HEK293 (cell line): Measurements from ENCODE around the gene HLF.
A peak's percentile ranks its signal among the peaks of the same experiment; 100 is the strongest.

Experiments
- GLI2 ChIP-seq: fragments of 450-650 bp; formaldehyde crosslinking; IDR thresholded peaks from 2 replicates; pipeline ENCODE4; 2017; ENCODE audit warnings: missing biosample characterization, missing genetic modification characterization, low read depth, borderline replicate concordance
- KLF1 ChIP-seq: fragments of 450-650 bp; formaldehyde crosslinking; IDR thresholded peaks from 2 replicates; pipeline ENCODE4 v1.5.1; 2016; ENCODE audit warnings: missing biosample characterization, missing genetic modification characterization
- KLF10 ChIP-seq: fragments of 450-650 bp; IDR thresholded peaks from 2 replicates; pipeline ENCODE4 v1.5.1; 2018; ENCODE audit warnings: missing biosample characterization, mild to moderate bottlenecking, missing genetic modification characterization
- PRDM1 ChIP-seq: fragments of 450-650 bp; formaldehyde crosslinking; IDR thresholded peaks from 2 replicates; pipeline ENCODE4; 2016; ENCODE audit warnings: missing biosample characterization, missing genetic modification characterization
- RBAK ChIP-seq: fragments of 450-650 bp; formaldehyde crosslinking; IDR thresholded peaks from 2 replicates; pipeline ENCODE4 v1.5.1; 2016; ENCODE audit warnings: missing biosample characterization, missing genetic modification characterization
- SALL2 ChIP-seq: fragments of 450-650 bp; formaldehyde crosslinking; IDR thresholded peaks from 2 replicates; pipeline ENCODE4 v1.5.0; 2017; ENCODE audit warnings: missing biosample characterization, mild to moderate bottlenecking, missing genetic modification characterization, borderline replicate concordance
- SETDB1 ChIP-seq: IDR thresholded peaks from one replicate; pipeline ENCODE4 v1.6.1; 2017; ENCODE audit warnings: mild to moderate bottlenecking, low read length, moderate library complexity, mixed read lengths; ENCODE audit not compliant: insufficient read length
- TRIM28 ChIP-seq: IDR thresholded peaks from 2 replicates; pipeline ENCODE4 v1.6.1; 2011; ENCODE audit warnings: low read length, control low read depth, borderline replicate concordance
- WT1 ChIP-seq: fragments of 450-650 bp; formaldehyde crosslinking; IDR thresholded peaks from 2 replicates; pipeline ENCODE4 v1.5.1; 2016; ENCODE audit warnings: missing biosample characterization, missing genetic modification characterization
- ZEB2 ChIP-seq: fragments of 450-650 bp; formaldehyde crosslinking; IDR thresholded peaks from 2 replicates; pipeline ENCODE4 v1.5.1; 2016; ENCODE audit warnings: missing biosample characterization, missing genetic modification characterization
- ZNF133 ChIP-seq: fragments of 450-650 bp; formaldehyde crosslinking; IDR thresholded peaks from 2 replicates; pipeline ENCODE4 v1.5.1; 2016; ENCODE audit warnings: missing biosample characterization, missing genetic modification characterization
- ZNF174 ChIP-seq: fragments of 450-650 bp; formaldehyde crosslinking; IDR thresholded peaks from 2 replicates; pipeline ENCODE4 v1.5.0; 2017; ENCODE audit warnings: missing biosample characterization, mild to moderate bottlenecking, missing genetic modification characterization
- ZNF19 ChIP-seq: fragments of 450-650 bp; formaldehyde crosslinking; IDR thresholded peaks from 2 replicates; pipeline ENCODE4; 2016; ENCODE audit warnings: missing biosample characterization, missing genetic modification characterization, low read depth
- ZNF214 ChIP-seq: fragments of 450-650 bp; formaldehyde crosslinking; IDR thresholded peaks from 2 replicates; pipeline ENCODE4 v1.5.1; 2017; ENCODE audit warnings: missing biosample characterization, mild to moderate bottlenecking, missing genetic modification characterization, borderline replicate concordance
- ZNF221 ChIP-seq: fragments of 450-650 bp; formaldehyde crosslinking; IDR thresholded peaks from 2 replicates; pipeline ENCODE4 v1.5.1; 2017; ENCODE audit warnings: missing biosample characterization, missing genetic modification characterization, borderline replicate concordance
- ZNF266 ChIP-seq: fragments of 450-650 bp; formaldehyde crosslinking; IDR thresholded peaks from 2 replicates; pipeline ENCODE4 v1.5.1; 2016; ENCODE audit warnings: missing biosample characterization, missing genetic modification characterization, low read depth
- ZNF274 ChIP-seq, 2 experiments: fragments of 200-500 bp in 1 of 2; fragments of 450-650 bp in 1 of 2; sonication (Bioruptor generic) in 1 of 2; formaldehyde crosslinking in 1 of 2; IDR thresholded peaks; 2 replicates each; pipeline versions ENCODE4 v1.5.1 to v1.6.1; 2014 to 2016; ENCODE audit warnings: borderline replicate concordance in 1 of 2, inconsistent platforms in 1 of 2, low read length in 1 of 2, missing biosample characterization in 1 of 2, missing genetic modification characterization in 1 of 2
- ZNF350 ChIP-seq: fragments of 450-650 bp; formaldehyde crosslinking; IDR thresholded peaks from 2 replicates; pipeline ENCODE4 v1.5.0; 2017; ENCODE audit warnings: missing biosample characterization, mild to moderate bottlenecking, missing genetic modification characterization
- ZNF514 ChIP-seq: fragments of 450-650 bp; formaldehyde crosslinking; IDR thresholded peaks from 2 replicates; pipeline ENCODE4 v1.5.1; 2016; ENCODE audit warnings: missing biosample characterization, missing genetic modification characterization
- ZNF530 ChIP-seq: fragments of 450-650 bp; formaldehyde crosslinking; IDR thresholded peaks from 2 replicates; pipeline ENCODE4 v1.5.1; 2016; ENCODE audit warnings: low read depth, missing biosample characterization, missing genetic modification characterization
- ZNF555 ChIP-seq: fragments of 450-650 bp; formaldehyde crosslinking; conservative IDR thresholded peaks from 2 replicates; pipeline ENCODE4 v1.5.1; 2017; ENCODE audit warnings: missing biosample characterization, mild to moderate bottlenecking, missing genetic modification characterization, inconsistent platforms
- ZNF585B ChIP-seq: fragments of 450-650 bp; formaldehyde crosslinking; IDR thresholded peaks from 2 replicates; pipeline ENCODE4 v1.5.1; 2016; ENCODE audit warnings: missing biosample characterization, missing genetic modification characterization
- ZNF596 ChIP-seq: fragments of 450-650 bp; IDR thresholded peaks from 2 replicates; pipeline ENCODE4 v1.5.0; 2018; ENCODE audit warnings: missing biosample characterization, mild to moderate bottlenecking, missing genetic modification characterization, moderate library complexity
- ZNF664 ChIP-seq: fragments of 450-650 bp; formaldehyde crosslinking; IDR thresholded peaks from 2 replicates; pipeline ENCODE4 v1.5.1; 2016; ENCODE audit warnings: missing biosample characterization, missing genetic modification characterization
- ZNF677 ChIP-seq: fragments of 450-650 bp; IDR thresholded peaks from 2 replicates; pipeline ENCODE4 v1.5.0; 2018; ENCODE audit warnings: missing biosample characterization, mild to moderate bottlenecking, missing genetic modification characterization, moderate library complexity
- ZNF776 ChIP-seq: fragments of 450-650 bp; formaldehyde crosslinking; IDR thresholded peaks from 2 replicates; pipeline ENCODE4 v1.5.0; 2017; ENCODE audit warnings: missing biosample characterization, missing genetic modification characterization, borderline replicate concordance
- ZNF785 ChIP-seq: fragments of 450-650 bp; formaldehyde crosslinking; IDR thresholded peaks from 2 replicates; pipeline ENCODE4 v1.5.1; 2016; ENCODE audit warnings: missing biosample characterization, missing genetic modification characterization
- ZNF791 ChIP-seq: fragments of 450-650 bp; formaldehyde crosslinking; IDR thresholded peaks from 2 replicates; pipeline ENCODE4 v1.5.1; 2016; ENCODE audit warnings: missing biosample characterization, missing genetic modification characterization
- ZNF830 ChIP-seq: fragments of 450-650 bp; IDR thresholded peaks from 2 replicates; pipeline ENCODE4 v1.5.0; 2018; ENCODE audit warnings: missing biosample characterization, missing genetic modification characterization, low read depth, mild to moderate bottlenecking, moderate library complexity
- ZNF843 ChIP-seq: fragments of 450-650 bp; formaldehyde crosslinking; IDR thresholded peaks from 2 replicates; pipeline ENCODE4 v1.5.1; 2016; ENCODE audit warnings: missing biosample characterization, missing genetic modification characterization
- ZXDB ChIP-seq: fragments of 450-650 bp; formaldehyde crosslinking; IDR thresholded peaks from 2 replicates; pipeline ENCODE4 v1.5.1; 2016; ENCODE audit warnings: missing biosample characterization, missing genetic modification characterization
- TF ChIP-seq, protein P1 (sequence below): fragments of 450-650 bp; formaldehyde crosslinking; IDR thresholded peaks from 2 replicates; pipeline ENCODE4 v1.5.1; 2017; ENCODE audit warnings: missing biosample characterization, missing genetic modification characterization
- TF ChIP-seq, protein P2 (sequence below): fragments of 450-650 bp; formaldehyde crosslinking; conservative IDR thresholded peaks from 2 replicates; pipeline ENCODE4 v1.5.1; 2016; ENCODE audit warnings: low read depth, missing biosample characterization, missing genetic modification characterization

HLF gene

DNA sequence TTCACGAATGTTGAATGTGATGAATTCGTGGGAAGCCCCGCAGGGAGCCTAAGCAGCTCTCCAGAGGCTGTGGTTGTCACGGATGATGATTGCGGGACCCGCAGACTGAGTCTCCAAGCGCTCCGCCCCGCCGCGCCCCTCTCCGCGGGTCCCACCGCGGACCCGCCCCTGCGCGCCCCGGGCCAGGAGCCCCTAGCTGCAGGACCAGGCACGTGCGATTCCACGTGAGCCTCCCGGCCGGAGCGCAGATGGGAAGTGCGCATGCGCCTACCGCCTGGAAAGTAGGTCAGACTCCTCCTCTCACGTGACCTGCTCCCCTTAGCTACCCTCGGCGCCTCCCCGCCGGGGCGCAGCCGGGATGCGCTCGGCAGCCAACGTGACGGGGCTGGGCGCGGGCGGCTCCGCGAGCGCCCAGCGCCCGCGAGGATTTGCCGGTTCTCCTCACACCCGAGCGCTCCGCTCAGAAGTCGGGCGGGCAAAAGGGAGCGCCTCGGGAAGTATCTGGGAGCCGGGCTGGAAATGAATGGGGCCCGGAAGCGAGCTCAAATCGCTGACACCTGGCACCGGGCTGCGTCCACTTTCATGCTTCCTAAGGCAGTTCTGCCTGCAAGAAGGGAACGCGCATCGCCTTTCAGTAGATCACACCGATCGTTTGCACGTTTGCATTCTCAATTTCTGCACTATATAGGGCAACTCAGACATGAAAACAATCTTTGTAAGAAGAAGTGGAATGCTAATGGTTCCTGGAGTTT lies 26.4 kb upstream of the HLF start (continued):
- TF ChIP-seq ZNF785 (tag by site-specific recombination): no peak
- TF ChIP-seq ZNF791 (tag by site-specific recombination): no peak
- TF ChIP-seq ZEB2 (tag by site-specific recombination): no peak
- no peak for TF ChIP-seq RBAK (tag by site-specific recombination)
- no peak for TF ChIP-seq SALL2 (tag by site-specific recombination)
- TF ChIP-seq, protein P1, sequence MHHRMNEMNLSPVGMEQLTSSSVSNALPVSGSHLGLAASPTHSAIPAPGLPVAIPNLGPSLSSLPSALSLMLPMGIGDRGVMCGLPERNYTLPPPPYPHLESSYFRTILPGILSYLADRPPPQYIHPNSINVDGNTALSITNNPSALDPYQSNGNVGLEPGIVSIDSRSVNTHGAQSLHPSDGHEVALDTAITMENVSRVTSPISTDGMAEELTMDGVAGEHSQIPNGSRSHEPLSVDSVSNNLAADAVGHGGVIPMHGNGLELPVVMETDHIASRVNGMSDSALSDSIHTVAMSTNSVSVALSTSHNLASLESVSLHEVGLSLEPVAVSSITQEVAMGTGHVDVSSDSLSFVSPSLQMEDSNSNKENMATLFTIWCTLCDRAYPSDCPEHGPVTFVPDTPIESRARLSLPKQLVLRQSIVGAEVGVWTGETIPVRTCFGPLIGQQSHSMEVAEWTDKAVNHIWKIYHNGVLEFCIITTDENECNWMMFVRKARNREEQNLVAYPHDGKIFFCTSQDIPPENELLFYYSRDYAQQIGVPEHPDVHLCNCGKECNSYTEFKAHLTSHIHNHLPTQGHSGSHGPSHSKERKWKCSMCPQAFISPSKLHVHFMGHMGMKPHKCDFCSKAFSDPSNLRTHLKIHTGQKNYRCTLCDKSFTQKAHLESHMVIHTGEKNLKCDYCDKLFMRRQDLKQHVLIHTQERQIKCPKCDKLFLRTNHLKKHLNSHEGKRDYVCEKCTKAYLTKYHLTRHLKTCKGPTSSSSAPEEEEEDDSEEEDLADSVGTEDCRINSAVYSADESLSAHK: no peak
- TF ChIP-seq ZNF174 (tag by site-specific recombination): no peak
- no peak for TF ChIP-seq ZNF843 (tag by site-specific recombination)
- no peak for TF ChIP-seq TRIM28
- no peak for TF ChIP-seq ZNF596
- TF ChIP-seq KLF1 (tag by site-specific recombination): peak; percentile 94
- TF ChIP-seq ZNF133 (tag by site-specific recombination): no peak
- TF ChIP-seq ZNF350 (tag by site-specific recombination): no peak
- TF ChIP-seq, protein P2, sequence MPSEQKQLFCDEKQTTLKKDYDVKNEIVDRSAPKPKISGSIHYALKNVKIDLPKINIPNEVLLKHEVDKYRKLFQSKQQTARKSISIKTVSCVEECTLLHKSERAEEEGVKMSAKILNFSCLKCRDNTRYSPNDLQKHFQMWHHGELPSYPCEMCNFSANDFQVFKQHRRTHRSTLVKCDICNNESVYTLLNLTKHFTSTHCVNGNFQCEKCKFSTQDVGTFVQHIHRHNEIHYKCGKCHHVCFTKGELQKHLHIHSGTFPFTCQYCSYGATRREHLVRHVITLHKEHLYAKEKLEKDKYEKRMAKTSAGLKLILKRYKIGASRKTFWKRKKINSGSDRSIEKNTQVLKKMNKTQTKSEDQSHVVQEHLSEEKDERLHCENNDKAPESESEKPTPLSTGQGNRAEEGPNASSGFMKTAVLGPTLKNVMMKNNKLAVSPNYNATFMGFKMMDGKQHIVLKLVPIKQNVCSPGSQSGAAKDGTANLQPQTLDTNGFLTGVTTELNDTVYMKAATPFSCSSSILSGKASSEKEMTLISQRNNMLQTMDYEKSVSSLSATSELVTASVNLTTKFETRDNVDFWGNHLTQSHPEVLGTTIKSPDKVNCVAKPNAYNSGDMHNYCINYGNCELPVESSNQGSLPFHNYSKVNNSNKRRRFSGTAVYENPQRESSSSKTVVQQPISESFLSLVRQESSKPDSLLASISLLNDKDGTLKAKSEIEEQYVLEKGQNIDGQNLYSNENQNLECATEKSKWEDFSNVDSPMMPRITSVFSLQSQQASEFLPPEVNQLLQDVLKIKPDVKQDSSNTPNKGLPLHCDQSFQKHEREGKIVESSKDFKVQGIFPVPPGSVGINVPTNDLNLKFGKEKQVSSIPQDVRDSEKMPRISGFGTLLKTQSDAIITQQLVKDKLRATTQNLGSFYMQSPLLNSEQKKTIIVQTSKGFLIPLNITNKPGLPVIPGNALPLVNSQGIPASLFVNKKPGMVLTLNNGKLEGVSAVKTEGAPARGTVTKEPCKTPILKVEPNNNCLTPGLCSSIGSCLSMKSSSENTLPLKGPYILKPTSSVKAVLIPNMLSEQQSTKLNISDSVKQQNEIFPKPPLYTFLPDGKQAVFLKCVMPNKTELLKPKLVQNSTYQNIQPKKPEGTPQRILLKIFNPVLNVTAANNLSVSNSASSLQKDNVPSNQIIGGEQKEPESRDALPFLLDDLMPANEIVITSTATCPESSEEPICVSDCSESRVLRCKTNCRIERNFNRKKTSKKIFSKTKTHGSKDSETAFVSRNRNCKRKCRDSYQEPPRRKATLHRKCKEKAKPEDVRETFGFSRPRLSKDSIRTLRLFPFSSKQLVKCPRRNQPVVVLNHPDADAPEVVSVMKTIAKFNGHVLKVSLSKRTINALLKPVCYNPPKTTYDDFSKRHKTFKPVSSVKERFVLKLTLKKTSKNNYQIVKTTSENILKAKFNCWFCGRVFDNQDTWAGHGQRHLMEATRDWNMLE (tag by site-specific recombination): 0 out of 2 replicates have a peak, but pooled peaks have one; percentile 16
- TF ChIP-seq ZNF221: no peak
- TF ChIP-seq WT1 (tag by site-specific recombination): no peak
- no peak for TF ChIP-seq GLI2 (tag by site-specific recombination)
- TF ChIP-seq ZNF555 (tag by site-specific recombination): no peak
- TF ChIP-seq SETDB1: no peak
- TF ChIP-seq ZNF19 (tag by site-specific recombination): no peak
- peak; percentile 96 for TF ChIP-seq ZXDB (tag by site-specific recombination)
- TF ChIP-seq ZNF266 (tag by site-specific recombination): no peak
- no peak for TF ChIP-seq ZNF274 (IDR thresholded peaks at IDR 0.05; ENCODE audit: low read length)
- no peak for TF ChIP-seq ZNF274 (tag by site-specific recombination; IDR thresholded peaks at IDR 0.05; ENCODE audit: borderline replicate concordance)
- TF ChIP-seq PRDM1 (tag by site-specific recombination): peak; percentile 73
- no peak for TF ChIP-seq ZNF214 (tag by site-specific recombination)
- peak; percentile 80 for TF ChIP-seq KLF10 (tag by site-specific recombination)
- TF ChIP-seq ZNF530 (tag by site-specific recombination): no peak
- TF ChIP-seq ZNF664 (tag by site-specific recombination): no peak
- no peak for TF ChIP-seq ZNF514 (tag by site-specific recombination)
- TF ChIP-seq ZNF830 (tag by site-specific recombination): no peak
- TF ChIP-seq ZNF585B: no peak
- TF ChIP-seq ZNF677 (tag by site-specific recombination): no peak
- no peak for TF ChIP-seq ZNF776 (tag by site-specific recombination)
